HUES64 (cell line): ENCODE measurements around the gene DISP1.

Experiments
- H3K27ac ChIP-seq: 2 replicates; pipeline ENCODE4 v1.7.0; 2013; ENCODE audit warnings: low read depth, low read length, inconsistent platforms
- H3K27me3 ChIP-seq: 2 replicates; pipeline ENCODE4 v1.6.1; 2013; ENCODE audit warnings: mild to moderate bottlenecking, low read length; ENCODE audit not compliant: insufficient read depth
- H3K36me3 ChIP-seq: 2 replicates; pipeline ENCODE4 v1.6.1; 2013; ENCODE audit warnings: mild to moderate bottlenecking, low read length; ENCODE audit not compliant: insufficient read depth
- H3K4me1 ChIP-seq: 2 replicates; pipeline ENCODE4 v1.6.1; 2013; ENCODE audit warnings: mild to moderate bottlenecking, low read length, moderate library complexity; ENCODE audit not compliant: insufficient read depth
- H3K4me3 ChIP-seq: 2 replicates; pipeline ENCODE4 v1.5.1; 2013; ENCODE audit warnings: mild to moderate bottlenecking, low read length, moderate library complexity
- H3K9ac ChIP-seq: 2 replicates; pipeline ENCODE4 v1.6.1; 2013; ENCODE audit warnings: mild to moderate bottlenecking, low read depth, low read length
- H3K9me3 ChIP-seq: 2 replicates; pipeline ENCODE4 v1.6.1; 2013; ENCODE audit warnings: low read depth, low read length; ENCODE audit not compliant: insufficient read depth
- WGBS: fragments of 150-250, 120-280 bp; methylation state at CpG from one replicate; pipeline ENCODE4 v1.1.7; 2013; ENCODE audit warnings: missing lambda C conversion rate; 5-methylcytosine and 5-hydroxymethylcytosine counted together

The DISP1 gene

GRCh38 chr1:222784371-222784770 is 30.5 kb upstream of the DISP1 start:
- Histone ChIP-seq H3K9me3 (no peaks in the 10 kb centered on the region), H3K9ac (no peak overlapping the region), H3K4me3 (no peak overlapping the region), H3K36me3 (no peaks in the 10 kb centered on the region), H3K27ac (no peak overlapping the region), H3K27me3 (no peaks in the 10 kb centered on the region), H3K4me1 (no peaks in the 10 kb centered on the region)
- 84% methylated on average over 1 of the region's 3 CpGs for WGBS

- Histone ChIP-seq H3K4me1 (no peaks in the 10 kb centered on the region), H3K36me3 (no peaks in the 10 kb centered on the region), H3K9me3 (no peaks in the 10 kb centered on the region), H3K27me3 (no peaks in the 10 kb centered on the region), H3K9ac (no peak overlapping the region), H3K27ac (no peak overlapping the region), H3K4me3 (no peak overlapping the region)
- WGBS = 81% methylated on average over 2 of the region's 2 CpGs
Observed at GRCh38 chr1:222784916-222785315, 29.9 kb upstream of the DISP1 start.

- no peaks in the 10 kb centered on the region for H3K27me3 ChIP-seq
- WGBS = 84% methylated on average over 2 of the region's 2 CpGs
- no peak overlapping the region for H3K9ac ChIP-seq
- H3K9me3 ChIP-seq = no peaks in the 10 kb centered on the region
- no peak overlapping the region for H3K4me3 ChIP-seq
- no peaks in the 10 kb centered on the region for H3K36me3 ChIP-seq
- no peak overlapping the region for H3K27ac ChIP-seq
- H3K4me1 ChIP-seq = no peaks in the 10 kb centered on the region
Observed at GRCh38 chr1:222785529-222785928, 29.3 kb upstream of the DISP1 start.

GRCh38 chr1:222786121-222786520 is 28.7 kb upstream of the DISP1 start:
- Histone ChIP-seq H3K9me3 (no peaks in the 10 kb centered on the region), H3K4me3 (no peak overlapping the region), H3K27ac (no peak overlapping the region), H3K36me3 (no peaks in the 10 kb centered on the region), H3K9ac (no peak overlapping the region), H3K27me3 (no peaks in the 10 kb centered on the region), H3K4me1 (no peaks in the 10 kb centered on the region)
- 90% methylated on average over 1 of the region's 1 CpG for WGBS

- no peak overlapping the region for H3K9ac ChIP-seq
- no peak overlapping the region for H3K27ac ChIP-seq
- H3K4me3 ChIP-seq = no peak overlapping the region
- WGBS = 97% methylated on average over 4 of the region's 4 CpGs
- H3K9me3 ChIP-seq = no peaks in the 10 kb centered on the region
- H3K27me3 ChIP-seq = no peaks in the 10 kb centered on the region
- no peaks in the 10 kb centered on the region for H3K4me1 ChIP-seq
- H3K36me3 ChIP-seq = no peaks in the 10 kb centered on the region
Observed at GRCh38 chr1:222787729-222788128, 27.1 kb upstream of the DISP1 start.

GRCh38 chr1:222788402-222789156 is 26.3 kb upstream of the DISP1 start:
- Histone ChIP-seq H3K4me1 (no peaks in the 10 kb centered on the region), H3K4me3 (no peak overlapping the region), H3K9me3 (no peaks in the 10 kb centered on the region), H3K9ac (no peak overlapping the region), H3K27me3 (no peaks in the 10 kb centered on the region), H3K36me3 (no peaks in the 10 kb centered on the region), H3K27ac (no peak overlapping the region)
- WGBS = 98% methylated on average over 3 of the region's 3 CpGs

- no peaks in the 10 kb centered on the region for H3K9me3 ChIP-seq
- 86% methylated on average over 1 of the region's 2 CpGs for WGBS
- no peak overlapping the region for H3K27ac ChIP-seq
- no peaks in the 10 kb centered on the region for H3K4me1 ChIP-seq
- no peak overlapping the region for H3K9ac ChIP-seq
- H3K27me3 ChIP-seq = no peaks in the 10 kb centered on the region
- no peaks in the 10 kb centered on the region for H3K36me3 ChIP-seq
- no peak overlapping the region for H3K4me3 ChIP-seq
Observed at GRCh38 chr1:222790115-222790514, 24.7 kb upstream of the DISP1 start.

- Histone ChIP-seq H3K36me3 (no peaks in the 10 kb centered on the region), H3K27ac (no peak overlapping the region), H3K9me3 (no peaks in the 10 kb centered on the region), H3K27me3 (no peaks in the 10 kb centered on the region), H3K4me1 (no peaks in the 10 kb centered on the region), H3K4me3 (no peak overlapping the region), H3K9ac (no peak overlapping the region)
- WGBS = 93% methylated on average over 4 of the region's 4 CpGs
Observed at GRCh38 chr1:222790520-222790919, 24.3 kb upstream of the DISP1 start.

- no peak overlapping the region for H3K4me3 ChIP-seq
- WGBS = 84% methylated on average over 4 of the region's 4 CpGs
Observed at GRCh38 chr1:222791006-222791710, 23.7 kb upstream of the DISP1 start.

GRCh38 chr1:222792744-222793143 is 22.1 kb upstream of the DISP1 start:
- H3K4me1 ChIP-seq = no peaks in the 10 kb centered on the region
- H3K9me3 ChIP-seq = no peaks in the 10 kb centered on the region
- no peaks in the 10 kb centered on the region for H3K27me3 ChIP-seq
- H3K27ac ChIP-seq = no peak overlapping the region
- H3K4me3 ChIP-seq = no peak overlapping the region
- H3K9ac ChIP-seq = no peak overlapping the region
- H3K36me3 ChIP-seq = no peaks in the 10 kb centered on the region
- 38% methylated on average over 2 of the region's 2 CpGs for WGBS

More at GRCh38 chr1:222791006-222791710, 23.7 kb upstream of the DISP1 start:
- H3K9ac ChIP-seq = no peak overlapping the region
- no peaks in the 10 kb centered on the region for H3K9me3 ChIP-seq
- H3K27ac ChIP-seq = no peak overlapping the region
- H3K27me3 ChIP-seq = no peaks in the 10 kb centered on the region
- H3K36me3 ChIP-seq = no peaks in the 10 kb centered on the region
- no peaks in the 10 kb centered on the region for H3K4me1 ChIP-seq

- Histone ChIP-seq H3K9me3 (no peaks in the 10 kb centered on the region), H3K4me3 (no peak overlapping the region)
- 80% methylated on average over 6 of the region's 6 CpGs for WGBS
Observed at GRCh38 chr1:222794656-222795474, 20.0 kb upstream of the DISP1 start.

More at GRCh38 chr1:222794656-222795474, 20.0 kb upstream of the DISP1 start:
- Histone ChIP-seq H3K9ac (no peak overlapping the region), H3K27ac (no peak overlapping the region), H3K4me1 (no peaks in the 10 kb centered on the region), H3K36me3 (no peaks in the 10 kb centered on the region), H3K27me3 (no peaks in the 10 kb centered on the region)
